NT2/D1 (cell line): Measurements from ENCODE around the gene CD55.

Experiments
- SUZ12 ChIP-seq: IDR thresholded peaks from 2 replicates; pipeline ENCODE4 v1.6.1; 2011; ENCODE audit not compliant: insufficient read length, insufficient read depth; ENCODE audit errors: extremely low read depth
- YY1 ChIP-seq: IDR thresholded peaks from 2 replicates; pipeline ENCODE4 v1.6.1; 2011; ENCODE audit not compliant: insufficient read length, insufficient read depth
- ZNF274 ChIP-seq: IDR thresholded peaks from 2 replicates; pipeline ENCODE4 v1.6.1; 2011; ENCODE audit warnings: mild to moderate bottlenecking, low read depth, low read length

- TF ChIP-seq ZNF274 = no peak
- TF ChIP-seq YY1 = no peak
- TF ChIP-seq SUZ12 = no peak
Observed at GRCh38 chr1:207279652-207280051, 41.8 kb upstream of the CD55 start.
